Measurements from ENCODE around the gene UGT1A6. TPM values are rescaled to one million over a fixed set of nuclear protein-coding genes. Genes with fewer than 3 reads are reported as not detected.

Gene UGT1A6
- total and polyA plus RNA-seq, 2 of the 13 experiments (the other 11 are each of a cell fraction or from before 2014, with no cell fraction given) = 0.25 TPM; not detected in 1

DNA sequence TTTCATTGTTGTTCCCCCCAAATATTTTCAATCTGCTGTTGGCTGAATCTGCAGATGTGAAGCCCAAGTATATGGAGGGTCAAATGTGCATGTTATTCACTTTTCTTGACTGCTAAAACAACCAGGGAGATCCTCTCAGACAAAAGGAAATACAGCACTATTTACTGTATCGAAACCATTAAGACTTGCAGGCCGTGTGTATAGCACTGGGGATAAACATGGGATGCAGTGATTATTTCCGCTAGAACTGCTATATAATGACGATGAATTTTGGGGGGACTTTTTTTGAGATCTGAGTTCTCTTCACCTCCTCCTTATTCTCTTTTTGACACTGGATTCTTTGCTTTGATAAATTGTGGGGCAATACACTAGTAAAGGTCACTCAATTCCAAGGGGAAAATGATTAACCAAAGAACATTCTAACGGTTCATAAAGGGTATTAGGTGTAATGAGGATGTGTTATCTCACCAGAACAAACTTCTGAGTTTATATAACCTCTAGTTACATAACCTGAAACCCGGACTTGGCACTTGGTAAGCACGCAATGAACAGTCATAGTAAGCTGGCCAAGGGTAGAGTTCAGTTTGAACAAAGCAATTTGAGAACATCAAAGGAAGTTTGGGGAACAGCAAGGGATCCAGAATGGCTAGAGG lies 63.9 kb downstream of the UGT1A6 start (continued):
- TF ChIP-seq, protein P1, sequence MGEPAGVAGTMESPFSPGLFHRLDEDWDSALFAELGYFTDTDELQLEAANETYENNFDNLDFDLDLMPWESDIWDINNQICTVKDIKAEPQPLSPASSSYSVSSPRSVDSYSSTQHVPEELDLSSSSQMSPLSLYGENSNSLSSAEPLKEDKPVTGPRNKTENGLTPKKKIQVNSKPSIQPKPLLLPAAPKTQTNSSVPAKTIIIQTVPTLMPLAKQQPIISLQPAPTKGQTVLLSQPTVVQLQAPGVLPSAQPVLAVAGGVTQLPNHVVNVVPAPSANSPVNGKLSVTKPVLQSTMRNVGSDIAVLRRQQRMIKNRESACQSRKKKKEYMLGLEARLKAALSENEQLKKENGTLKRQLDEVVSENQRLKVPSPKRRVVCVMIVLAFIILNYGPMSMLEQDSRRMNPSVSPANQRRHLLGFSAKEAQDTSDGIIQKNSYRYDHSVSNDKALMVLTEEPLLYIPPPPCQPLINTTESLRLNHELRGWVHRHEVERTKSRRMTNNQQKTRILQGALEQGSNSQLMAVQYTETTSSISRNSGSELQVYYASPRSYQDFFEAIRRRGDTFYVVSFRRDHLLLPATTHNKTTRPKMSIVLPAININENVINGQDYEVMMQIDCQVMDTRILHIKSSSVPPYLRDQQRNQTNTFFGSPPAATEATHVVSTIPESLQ (CRISPR knock-in tag; conservative IDR thresholded peaks at IDR 0.05) = no peak
- TF ChIP-seq, protein P2, sequence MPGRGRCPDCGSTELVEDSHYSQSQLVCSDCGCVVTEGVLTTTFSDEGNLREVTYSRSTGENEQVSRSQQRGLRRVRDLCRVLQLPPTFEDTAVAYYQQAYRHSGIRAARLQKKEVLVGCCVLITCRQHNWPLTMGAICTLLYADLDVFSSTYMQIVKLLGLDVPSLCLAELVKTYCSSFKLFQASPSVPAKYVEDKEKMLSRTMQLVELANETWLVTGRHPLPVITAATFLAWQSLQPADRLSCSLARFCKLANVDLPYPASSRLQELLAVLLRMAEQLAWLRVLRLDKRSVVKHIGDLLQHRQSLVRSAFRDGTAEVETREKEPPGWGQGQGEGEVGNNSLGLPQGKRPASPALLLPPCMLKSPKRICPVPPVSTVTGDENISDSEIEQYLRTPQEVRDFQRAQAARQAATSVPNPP (CRISPR knock-in tag; IDR thresholded peaks at IDR 0.05) = peak; percentile 92; the same call in 1 of the 2 replicates
- TF ChIP-seq GPN1 (CRISPR knock-in tag; IDR thresholded peaks at IDR 0.05; ENCODE audit: borderline replicate concordance) (no peak), ZBTB21 (CRISPR knock-in tag; IDR thresholded peaks at IDR 0.05) (no peak), YY1 (IDR thresholded peaks at IDR 0.05; ENCODE audit: insufficient read depth, insufficient replicate concordance, low read depth, low read length) (no peak), DNMT3B (CRISPR knock-in tag; conservative IDR thresholded peaks at IDR 0.05) (0 out of 2 replicates have a peak, but pooled peaks have one; percentile 90), SMARCE1 (IDR thresholded peaks at IDR 0.05; ENCODE audit: borderline replicate concordance) (no peak), ZNF777 (CRISPR knock-in tag; IDR thresholded peaks at IDR 0.05) (no peak), ZNF644 (CRISPR knock-in tag; IDR thresholded peaks at IDR 0.05; ENCODE audit: low read depth) (peak; percentile 64; the same call in 1 of the 2 replicates), ONECUT2 (CRISPR knock-in tag; IDR thresholded peaks at IDR 0.05) (no peak), FLYWCH1 (CRISPR knock-in tag; IDR thresholded peaks at IDR 0.05) (0 out of 2 replicates have a peak, but pooled peaks have one; percentile 66), MEF2D (CRISPR knock-in tag; IDR thresholded peaks at IDR 0.05) (peak; percentile 93), XRCC5 (optimal IDR thresholded peaks at IDR 0.05; ENCODE audit: low read length) (no peak)
- TF ChIP-seq, protein P3, sequence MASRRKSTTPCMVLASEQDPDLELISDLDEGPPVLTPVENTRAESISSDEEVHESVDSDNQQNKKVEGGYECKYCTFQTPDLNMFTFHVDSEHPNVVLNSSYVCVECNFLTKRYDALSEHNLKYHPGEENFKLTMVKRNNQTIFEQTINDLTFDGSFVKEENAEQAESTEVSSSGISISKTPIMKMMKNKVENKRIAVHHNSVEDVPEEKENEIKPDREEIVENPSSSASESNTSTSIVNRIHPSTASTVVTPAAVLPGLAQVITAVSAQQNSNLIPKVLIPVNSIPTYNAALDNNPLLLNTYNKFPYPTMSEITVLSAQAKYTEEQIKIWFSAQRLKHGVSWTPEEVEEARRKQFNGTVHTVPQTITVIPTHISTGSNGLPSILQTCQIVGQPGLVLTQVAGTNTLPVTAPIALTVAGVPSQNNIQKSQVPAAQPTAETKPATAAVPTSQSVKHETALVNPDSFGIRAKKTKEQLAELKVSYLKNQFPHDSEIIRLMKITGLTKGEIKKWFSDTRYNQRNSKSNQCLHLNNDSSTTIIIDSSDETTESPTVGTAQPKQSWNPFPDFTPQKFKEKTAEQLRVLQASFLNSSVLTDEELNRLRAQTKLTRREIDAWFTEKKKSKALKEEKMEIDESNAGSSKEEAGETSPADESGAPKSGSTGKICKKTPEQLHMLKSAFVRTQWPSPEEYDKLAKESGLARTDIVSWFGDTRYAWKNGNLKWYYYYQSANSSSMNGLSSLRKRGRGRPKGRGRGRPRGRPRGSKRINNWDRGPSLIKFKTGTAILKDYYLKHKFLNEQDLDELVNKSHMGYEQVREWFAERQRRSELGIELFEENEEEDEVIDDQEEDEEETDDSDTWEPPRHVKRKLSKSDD (CRISPR knock-in tag; IDR thresholded peaks at IDR 0.05; ENCODE audit: low read depth) = no peak
- TF ChIP-seq, protein P4, sequence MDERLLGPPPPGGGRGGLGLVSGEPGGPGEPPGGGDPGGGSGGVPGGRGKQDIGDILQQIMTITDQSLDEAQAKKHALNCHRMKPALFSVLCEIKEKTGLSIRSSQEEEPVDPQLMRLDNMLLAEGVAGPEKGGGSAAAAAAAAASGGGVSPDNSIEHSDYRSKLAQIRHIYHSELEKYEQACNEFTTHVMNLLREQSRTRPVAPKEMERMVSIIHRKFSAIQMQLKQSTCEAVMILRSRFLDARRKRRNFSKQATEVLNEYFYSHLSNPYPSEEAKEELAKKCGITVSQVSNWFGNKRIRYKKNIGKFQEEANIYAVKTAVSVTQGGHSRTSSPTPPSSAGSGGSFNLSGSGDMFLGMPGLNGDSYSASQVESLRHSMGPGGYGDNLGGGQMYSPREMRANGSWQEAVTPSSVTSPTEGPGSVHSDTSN (CRISPR knock-in tag; IDR thresholded peaks at IDR 0.05) = 0 out of 2 replicates have a peak, but pooled peaks have one; percentile 46
- TF ChIP-seq, protein P5, sequence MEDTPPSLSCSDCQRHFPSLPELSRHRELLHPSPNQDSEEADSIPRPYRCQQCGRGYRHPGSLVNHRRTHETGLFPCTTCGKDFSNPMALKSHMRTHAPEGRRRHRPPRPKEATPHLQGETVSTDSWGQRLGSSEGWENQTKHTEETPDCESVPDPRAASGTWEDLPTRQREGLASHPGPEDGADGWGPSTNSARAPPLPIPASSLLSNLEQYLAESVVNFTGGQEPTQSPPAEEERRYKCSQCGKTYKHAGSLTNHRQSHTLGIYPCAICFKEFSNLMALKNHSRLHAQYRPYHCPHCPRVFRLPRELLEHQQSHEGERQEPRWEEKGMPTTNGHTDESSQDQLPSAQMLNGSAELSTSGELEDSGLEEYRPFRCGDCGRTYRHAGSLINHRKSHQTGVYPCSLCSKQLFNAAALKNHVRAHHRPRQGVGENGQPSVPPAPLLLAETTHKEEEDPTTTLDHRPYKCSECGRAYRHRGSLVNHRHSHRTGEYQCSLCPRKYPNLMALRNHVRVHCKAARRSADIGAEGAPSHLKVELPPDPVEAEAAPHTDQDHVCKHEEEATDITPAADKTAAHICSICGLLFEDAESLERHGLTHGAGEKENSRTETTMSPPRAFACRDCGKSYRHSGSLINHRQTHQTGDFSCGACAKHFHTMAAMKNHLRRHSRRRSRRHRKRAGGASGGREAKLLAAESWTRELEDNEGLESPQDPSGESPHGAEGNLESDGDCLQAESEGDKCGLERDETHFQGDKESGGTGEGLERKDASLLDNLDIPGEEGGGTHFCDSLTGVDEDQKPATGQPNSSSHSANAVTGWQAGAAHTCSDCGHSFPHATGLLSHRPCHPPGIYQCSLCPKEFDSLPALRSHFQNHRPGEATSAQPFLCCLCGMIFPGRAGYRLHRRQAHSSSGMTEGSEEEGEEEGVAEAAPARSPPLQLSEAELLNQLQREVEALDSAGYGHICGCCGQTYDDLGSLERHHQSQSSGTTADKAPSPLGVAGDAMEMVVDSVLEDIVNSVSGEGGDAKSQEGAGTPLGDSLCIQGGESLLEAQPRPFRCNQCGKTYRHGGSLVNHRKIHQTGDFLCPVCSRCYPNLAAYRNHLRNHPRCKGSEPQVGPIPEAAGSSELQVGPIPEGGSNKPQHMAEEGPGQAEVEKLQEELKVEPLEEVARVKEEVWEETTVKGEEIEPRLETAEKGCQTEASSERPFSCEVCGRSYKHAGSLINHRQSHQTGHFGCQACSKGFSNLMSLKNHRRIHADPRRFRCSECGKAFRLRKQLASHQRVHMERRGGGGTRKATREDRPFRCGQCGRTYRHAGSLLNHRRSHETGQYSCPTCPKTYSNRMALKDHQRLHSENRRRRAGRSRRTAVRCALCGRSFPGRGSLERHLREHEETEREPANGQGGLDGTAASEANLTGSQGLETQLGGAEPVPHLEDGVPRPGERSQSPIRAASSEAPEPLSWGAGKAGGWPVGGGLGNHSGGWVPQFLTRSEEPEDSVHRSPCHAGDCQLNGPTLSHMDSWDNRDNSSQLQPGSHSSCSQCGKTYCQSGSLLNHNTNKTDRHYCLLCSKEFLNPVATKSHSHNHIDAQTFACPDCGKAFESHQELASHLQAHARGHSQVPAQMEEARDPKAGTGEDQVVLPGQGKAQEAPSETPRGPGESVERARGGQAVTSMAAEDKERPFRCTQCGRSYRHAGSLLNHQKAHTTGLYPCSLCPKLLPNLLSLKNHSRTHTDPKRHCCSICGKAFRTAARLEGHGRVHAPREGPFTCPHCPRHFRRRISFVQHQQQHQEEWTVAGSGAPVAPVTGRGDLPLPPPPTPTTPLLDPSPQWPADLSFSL (CRISPR knock-in tag; IDR thresholded peaks at IDR 0.05) = no peak

Data from HepG2 (cell line).